Tibial nerve (tissue), 4 donors: ENCODE data around the gene TENT4A. TPM values are rescaled to one million over a fixed set of nuclear protein-coding genes. Genes with fewer than 3 reads are reported as not detected.

Experiments used
- DNase-seq, 2 donors: peaks; one replicate each; pipeline ENCODE4 v3.0.0-alpha.2; 2019; ENCODE audit warnings: low spot score in 2 of 2
- H3K27ac ChIP-seq, 4 donors: fragments of 200-600 bp; sonication (generic) in 3 of 4; one replicate each; pipeline ENCODE4 v1.5.1; 2017 to 2019; ENCODE audit warnings: mild to moderate bottlenecking in 1 of 4
- H3K27me3 ChIP-seq, 2 donors: fragments of 200-600 bp; sonication (generic) in 1 of 2; one replicate each; pipeline versions ENCODE4 v1.5.1 to v1.6.0; 2017 to 2019
- H3K36me3 ChIP-seq, 3 donors: fragments of 200-600 bp; sonication (generic); one replicate each; pipeline ENCODE4 v1.5.1; 2018 to 2019
- H3K4me1 ChIP-seq, 4 donors: fragments of 200-600 bp; sonication (generic) in 3 of 4; one replicate each; pipeline ENCODE4 v1.5.1; 2017 to 2019
- H3K4me3 ChIP-seq, 4 donors: fragments of 200-600 bp; sonication (generic) in 3 of 4; one replicate each; pipeline ENCODE4 v1.5.1; 2017 to 2019; ENCODE audit warnings: mild to moderate bottlenecking in 1 of 4, moderate library complexity in 1 of 4
- H3K9me3 ChIP-seq, 4 donors: fragments of 200-600 bp; sonication (generic) in 3 of 4; one replicate each; pipeline ENCODE4 v1.5.1; 2017 to 2019
- CTCF ChIP-seq, 5 experiments: fragments of 200-600 bp in 3 of 5; fragments of 450-650 bp in 2 of 5; sonication (generic) in 3 of 5; IDR thresholded peaks; one replicate each; pipeline ENCODE4 v1.5.1; 2016 to 2019; ENCODE audit warnings: antibody characterized with exemption in 5 of 5, mild to moderate bottlenecking in 3 of 5, moderate library complexity in 2 of 5
- EP300 ChIP-seq, 2 donors: sonication (generic); formaldehyde crosslinking; IDR thresholded peaks; one replicate each; pipeline ENCODE4 v1.6.1; 2017; ENCODE audit warnings: antibody characterized with exemption in 2 of 2, mild to moderate bottlenecking in 1 of 2
- POLR2A ChIP-seq, 2 donors: fragments of 450-650 bp; IDR thresholded peaks; one replicate each; pipeline ENCODE4 v1.6.1; 2017; ENCODE audit warnings: antibody characterized with exemption in 2 of 2, mild to moderate bottlenecking in 2 of 2, moderate library complexity in 2 of 2
- WGBS, 2 donors: methylation state at CpG; one replicate each; pipeline ENCODE4 v1.1.5; 2018; 5-methylcytosine and 5-hydroxymethylcytosine counted together
- total RNA-seq, 4 donors: library from RNA; depleted of rRNA; stranded (reverse); fragments of >200 nt; gene quantifications; one replicate each; pipeline ENCODE4 v1.1.0, GENCODE V29; 2016

The TENT4A gene
- total RNA-seq, 4 donors from 2014 or later = 22.7 to 34.1 (median 29.2) TPM

GRCh38 chr5:6767481-6768063, 54.3 kb downstream of the TENT4A start:
- Histone ChIP-seq H3K9me3 (no peaks in the 10 kb centered on the region), H3K27ac (no peak overlapping the region), H3K36me3 (no peaks in the 10 kb centered on the region), H3K4me1 (peaks cover 0 to 17% (median 3%) of the 10 kb centered on the region in 4 donors), H3K4me3 (no peak overlapping the region), H3K27me3 (no peaks in the 10 kb centered on the region)
- DNase-seq = no peak
- 95% methylated on average over 11 of the region's 11 CpGs for WGBS, 2 donors
- TF ChIP-seq POLR2A (IDR thresholded peaks at IDR 0.05) = no peak
- TF ChIP-seq EP300 (IDR thresholded peaks at IDR 0.05) = no peak
- no peak for TF ChIP-seq CTCF (IDR thresholded peaks at IDR 0.05)

- no peak for TF ChIP-seq CTCF (IDR thresholded peaks at IDR 0.05)
- TF ChIP-seq EP300 (IDR thresholded peaks at IDR 0.05) = no peak
- TF ChIP-seq POLR2A (IDR thresholded peaks at IDR 0.05) = no peak
- no peak for DNase-seq
- Histone ChIP-seq H3K4me3 (no peak overlapping the region), H3K27me3 (no peaks in the 10 kb centered on the region), H3K36me3 (no peaks in the 10 kb centered on the region), H3K9me3 (no peaks in the 10 kb centered on the region), H3K27ac (no peak overlapping the region), H3K4me1 (peaks cover 0 to 17% (median 3%) of the 10 kb centered on the region in 4 donors)
- 81 to 86% methylated on average over 12 of the region's 12 CpGs for WGBS, 2 donors
Measured at GRCh38 chr5:6768590-6769230, 55.5 kb downstream of the TENT4A start.

- TF ChIP-seq EP300 (IDR thresholded peaks at IDR 0.05) (no peak), CTCF (IDR thresholded peaks at IDR 0.05) (no peak), POLR2A (IDR thresholded peaks at IDR 0.05) (no peak)
- Histone ChIP-seq H3K27ac (no peak overlapping the region), H3K36me3 (no peaks in the 10 kb centered on the region), H3K9me3 (no peaks in the 10 kb centered on the region), H3K4me3 (no peak overlapping the region), H3K4me1 (peaks cover 0 to 16% (median 2%) of the 10 kb centered on the region in 4 donors), H3K27me3 (no peaks in the 10 kb centered on the region)
- DNase-seq = no peak
- 90 to 91% methylated on average over 11 of the region's 11 CpGs for WGBS, 2 donors
Measured at GRCh38 chr5:6770826-6771607, 57.8 kb downstream of the TENT4A start.

- no peaks in the 10 kb centered on the region for H3K36me3 ChIP-seq
- H3K27ac ChIP-seq = no peak overlapping the region
- no peaks in the 10 kb centered on the region for H3K27me3 ChIP-seq
- H3K4me3 ChIP-seq = no peak overlapping the region
- TF ChIP-seq POLR2A (IDR thresholded peaks at IDR 0.05) (no peak), CTCF (IDR thresholded peaks at IDR 0.05) (no peak), EP300 (IDR thresholded peaks at IDR 0.05) (no peak)
- peaks cover 0 to 5% (median 0%) of the 10 kb centered on the region in 4 donors for H3K4me1 ChIP-seq
- no peak for DNase-seq
- WGBS, 2 donors = 65 to 66% methylated on average over 11 of the region's 11 CpGs
- H3K9me3 ChIP-seq = no peaks in the 10 kb centered on the region
Measured at GRCh38 chr5:6772886-6773285, 59.7 kb downstream of the TENT4A start.
